GM19328 (cell line): Measurements from ENCODE around the gene CBLB.

Experiments used
- ATAC-seq: cut with Tn5 transposase; IDR thresholded peaks from one replicate; pipeline ENCODE4 v1.9.1; 2021; ENCODE audit warnings: mild to moderate bottlenecking, moderate library complexity; ENCODE audit not compliant: unreplicated experiment

Gene CBLB

DNA sequence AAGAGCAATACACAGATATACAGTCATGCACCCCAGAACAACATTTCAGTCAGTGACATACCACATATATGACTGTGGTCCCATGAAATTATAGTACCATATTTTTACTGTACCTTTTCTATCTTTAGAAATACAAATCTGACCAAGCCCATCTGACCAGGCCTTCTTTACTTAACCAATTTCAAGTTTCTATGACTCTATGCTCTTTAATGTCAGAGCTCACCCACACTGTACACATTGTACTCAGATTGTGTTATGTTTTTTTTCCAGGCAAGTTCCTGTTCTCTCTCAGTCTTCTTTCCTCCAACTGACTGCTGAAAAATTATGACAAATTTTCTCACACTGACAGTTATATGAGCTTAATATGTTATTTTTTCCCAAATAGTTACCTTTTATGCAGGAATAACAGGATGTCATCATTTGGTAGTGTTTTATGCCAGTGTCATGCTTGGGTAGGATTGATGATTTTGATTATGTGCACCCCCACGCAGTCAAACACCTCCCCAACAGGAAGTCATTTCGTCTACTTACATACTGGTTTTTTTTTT lies 8.0 kb upstream of the CBLB start:
- peak; percentile 51 for ATAC-seq

DNA sequence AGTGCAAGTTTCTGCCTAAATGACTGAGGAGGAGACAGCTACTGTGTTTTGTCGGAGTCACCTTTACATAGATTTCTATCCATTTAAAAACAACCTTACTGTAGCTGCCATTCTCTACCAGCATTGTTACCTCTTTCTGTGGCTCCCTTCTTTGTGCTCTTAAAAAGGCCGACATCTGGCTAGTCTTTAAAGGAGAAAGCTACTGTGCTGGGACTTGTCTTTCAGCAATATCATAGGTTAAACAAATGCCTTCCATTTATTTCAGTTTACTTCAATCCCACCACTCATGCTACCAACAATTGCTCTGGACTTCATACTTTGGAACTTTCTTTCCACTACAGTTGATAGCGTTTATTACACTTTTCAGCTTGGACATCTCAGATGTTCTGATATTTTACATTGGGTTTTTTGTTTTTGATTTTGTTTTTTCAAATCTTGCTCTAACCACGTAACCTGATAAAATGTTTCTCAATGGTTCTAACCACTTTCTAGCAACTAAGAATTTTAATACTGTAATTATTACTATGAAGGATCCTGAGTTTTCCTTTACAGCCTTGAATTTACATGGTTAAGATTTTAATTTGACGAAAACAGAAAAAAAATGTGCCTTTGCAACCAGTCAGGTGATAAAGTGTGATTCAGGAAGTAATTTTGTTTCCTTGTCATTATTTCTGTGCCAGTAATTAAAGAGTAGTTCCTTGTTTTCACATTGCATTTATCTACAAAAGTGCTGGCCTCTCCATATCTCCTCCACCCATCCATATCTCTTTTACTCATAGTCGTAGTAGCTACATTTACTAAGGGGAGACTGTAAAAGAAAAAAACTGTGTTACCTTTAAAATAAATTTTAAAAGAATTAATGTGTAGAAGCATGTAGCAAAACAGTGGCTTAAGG lies 1.3 kb upstream of the CBLB start:
- no peak for ATAC-seq

DNA sequence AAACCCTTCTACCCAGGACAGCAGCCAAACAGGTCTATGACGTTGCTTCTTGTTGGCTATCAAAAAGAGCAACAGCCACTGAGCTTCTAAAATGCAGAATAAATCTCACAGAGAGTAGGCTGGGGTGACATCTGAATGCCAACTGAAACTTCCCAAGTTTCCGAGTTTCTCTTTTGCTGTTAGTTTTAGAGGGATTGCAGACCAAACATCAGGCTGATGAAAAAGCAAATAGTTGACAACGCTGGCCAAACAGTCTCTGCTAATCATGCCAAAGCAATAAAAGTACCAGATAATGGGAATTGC lies 670 bp upstream of the CBLB start:
- no peak for ATAC-seq

DNA sequence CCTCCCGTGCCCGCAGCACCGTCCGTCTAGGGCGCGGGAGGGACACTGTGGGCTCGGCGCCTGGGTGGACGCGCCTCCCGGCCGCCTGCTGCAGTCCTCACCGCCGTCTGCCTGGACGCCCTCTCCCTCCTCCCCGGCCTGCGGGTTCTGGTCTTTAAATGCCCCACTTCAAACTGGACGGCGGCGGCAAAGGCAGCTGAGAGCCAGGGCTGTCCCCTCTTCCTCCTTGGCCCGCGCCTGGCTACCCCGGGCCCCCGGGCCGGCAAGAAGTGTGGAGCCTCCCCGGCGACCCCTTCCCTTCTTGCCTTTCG lies 426 bp downstream of the CBLB start:
- ATAC-seq = peak; percentile 0

DNA sequence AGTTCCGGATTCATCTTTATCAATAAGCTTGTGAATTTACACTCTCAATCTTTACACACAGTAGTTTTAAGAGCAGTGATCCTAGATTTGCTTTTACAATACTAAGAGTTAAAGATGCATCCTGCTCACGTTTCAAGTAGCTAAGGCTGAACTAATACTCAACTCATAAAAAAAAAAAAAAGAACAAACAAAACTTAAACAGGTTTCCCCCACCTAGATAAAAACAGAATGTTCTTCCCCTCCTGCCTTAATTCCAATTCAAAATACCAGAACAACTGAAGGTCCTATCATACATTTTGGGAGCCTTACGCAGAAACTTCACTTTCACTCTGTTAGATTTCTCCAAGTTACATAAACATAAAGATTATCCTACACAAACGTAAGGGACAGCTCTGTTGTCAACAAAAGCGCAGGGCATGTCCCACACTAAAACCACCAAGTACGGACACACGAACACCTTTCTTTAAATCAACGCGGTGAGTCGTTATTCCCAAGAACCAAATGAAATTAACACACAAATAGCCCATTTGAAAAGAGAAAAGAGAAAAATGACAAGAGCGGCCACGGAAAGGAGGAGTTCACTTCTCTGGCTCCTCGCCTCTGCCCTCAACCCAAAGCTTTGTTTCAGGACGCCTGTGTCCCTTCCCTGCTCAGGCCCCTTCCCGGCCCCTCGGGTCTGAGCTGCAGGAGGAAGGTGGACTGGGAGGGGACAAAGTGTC lies 941 bp downstream of the CBLB start:
- ATAC-seq = no peak

DNA sequence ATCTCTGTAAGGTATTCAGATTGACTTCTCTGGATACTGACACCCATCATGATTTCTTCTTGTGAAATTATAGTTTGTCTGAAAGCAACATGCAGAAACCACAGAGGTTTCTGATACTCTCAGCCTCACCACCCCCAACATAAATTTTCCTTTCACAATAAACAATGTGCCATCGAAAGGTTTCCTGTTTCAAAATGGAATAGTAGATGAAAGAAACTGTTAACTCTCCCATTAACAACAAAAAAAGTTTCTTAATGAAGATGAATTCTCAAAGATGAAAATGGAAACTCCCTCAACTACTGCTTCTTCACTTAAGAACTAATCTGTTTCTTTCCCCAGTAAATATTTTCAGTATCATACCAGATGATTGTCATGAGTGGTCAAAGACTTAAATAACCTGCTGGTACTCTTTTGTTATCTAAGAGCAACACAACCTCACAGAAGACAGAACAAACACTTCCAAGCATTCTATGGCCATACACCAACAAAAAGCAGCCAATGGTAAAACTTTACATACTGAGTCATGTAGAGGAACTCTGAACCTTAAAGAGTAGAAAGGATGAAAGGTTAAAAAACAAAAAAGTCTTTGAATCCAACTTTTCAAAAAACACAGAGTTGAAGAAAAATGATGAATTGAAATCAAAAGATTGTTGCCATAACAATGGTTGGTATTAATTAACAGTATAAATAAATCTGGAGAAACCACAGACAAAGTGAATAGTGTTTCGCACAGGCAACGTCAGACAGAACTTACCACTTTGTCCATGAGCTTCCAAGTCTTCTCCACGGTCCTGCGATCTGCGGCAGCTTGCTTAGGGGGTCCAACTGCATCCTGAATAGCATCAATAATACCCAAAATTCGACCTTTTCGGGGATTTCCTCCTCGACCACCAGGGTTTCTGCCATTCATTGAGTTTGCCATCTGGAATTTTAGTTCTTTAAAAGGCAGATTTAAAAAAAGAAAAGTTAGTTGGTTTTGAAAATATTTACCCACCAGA lies 1.9 kb downstream of the CBLB start:
- no peak for ATAC-seq

DNA sequence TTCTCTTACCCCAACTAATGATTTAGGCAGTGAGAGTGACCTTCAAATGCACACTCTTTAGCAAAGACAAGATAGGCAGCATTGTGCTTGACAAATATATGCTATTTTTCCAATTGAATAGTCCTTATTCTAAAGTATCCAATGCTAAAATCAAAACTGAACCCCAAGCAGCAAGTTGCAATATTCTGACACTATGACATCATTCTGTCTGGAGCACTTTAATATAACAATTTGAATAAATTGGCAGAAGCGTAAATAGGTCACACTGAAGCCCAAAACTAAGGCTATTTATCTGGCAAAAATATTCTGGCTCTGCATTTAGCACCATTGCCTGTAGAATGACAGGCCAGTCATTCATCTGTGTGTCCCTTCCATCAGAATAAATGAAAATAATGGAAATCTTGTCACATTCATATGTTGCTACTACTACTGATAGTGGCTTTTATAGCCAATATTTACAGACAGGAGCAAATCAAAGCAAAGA lies 2.9 kb downstream of the CBLB start:
- no peak for ATAC-seq

DNA sequence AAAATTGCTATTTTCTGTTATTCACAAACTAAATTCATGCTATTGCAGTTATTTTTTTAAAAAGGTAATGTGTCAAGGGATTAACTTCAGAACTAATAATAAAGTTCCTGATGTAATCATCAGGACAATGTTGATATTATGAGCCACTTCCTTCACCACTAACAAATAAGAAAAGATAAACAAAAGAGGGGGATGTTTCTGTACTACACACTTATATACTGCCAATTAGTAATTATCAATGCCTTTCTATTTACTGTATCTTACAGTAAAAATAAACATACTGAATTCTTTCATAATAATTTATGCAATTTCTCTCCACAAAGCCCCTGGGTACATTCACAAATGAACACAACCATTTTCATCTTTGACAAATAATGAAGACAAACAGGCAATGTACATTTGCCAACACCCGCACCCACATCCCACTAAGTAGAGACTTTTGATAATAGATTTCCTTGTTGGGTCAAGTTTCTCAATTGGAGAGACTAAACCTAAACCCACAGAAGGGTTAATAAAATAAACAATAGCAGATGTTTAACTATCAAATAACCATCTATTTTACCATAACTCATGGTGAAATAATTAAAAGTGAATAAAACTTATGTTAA lies 3.7 kb downstream of the CBLB start:
- no peak for ATAC-seq

DNA sequence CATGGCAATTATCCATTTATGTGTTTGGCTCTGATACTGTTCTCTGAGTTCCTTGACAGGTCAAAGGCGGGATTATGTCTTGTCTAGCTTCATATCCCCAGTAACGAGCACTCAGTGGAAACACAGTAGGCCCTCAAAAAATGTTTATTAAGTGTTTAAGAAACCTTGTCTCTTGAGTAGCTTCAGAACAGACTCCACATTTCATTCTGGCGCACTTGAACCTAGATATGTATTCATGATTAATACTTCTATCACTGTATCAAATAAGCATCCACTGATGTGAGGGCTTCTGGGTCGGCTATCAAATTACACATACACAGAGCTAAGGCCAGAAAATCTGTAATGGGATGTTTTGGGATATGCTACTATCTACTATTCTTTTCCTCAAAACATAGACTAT lies 4.6 kb downstream of the CBLB start:
- ATAC-seq = no peak

DNA sequence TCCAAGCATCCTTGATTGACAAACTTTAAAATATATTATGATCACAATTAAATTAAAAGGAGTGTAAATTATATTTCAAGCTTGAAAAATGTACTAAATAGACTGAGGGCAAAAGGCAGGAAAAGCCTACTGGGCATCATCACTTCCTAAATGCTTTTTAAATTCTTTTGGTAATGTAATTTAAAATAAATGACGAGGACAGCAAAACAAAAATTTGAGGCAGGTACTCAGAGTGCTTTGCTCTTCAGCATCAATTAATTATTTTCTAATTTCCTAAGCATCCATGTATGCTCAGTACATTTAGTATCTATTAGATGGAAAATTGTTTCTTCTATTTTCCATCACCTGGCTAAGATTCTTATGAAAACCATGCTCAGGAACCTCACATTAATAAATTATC lies 5.2 kb downstream of the CBLB start:
- ATAC-seq = no peak

DNA sequence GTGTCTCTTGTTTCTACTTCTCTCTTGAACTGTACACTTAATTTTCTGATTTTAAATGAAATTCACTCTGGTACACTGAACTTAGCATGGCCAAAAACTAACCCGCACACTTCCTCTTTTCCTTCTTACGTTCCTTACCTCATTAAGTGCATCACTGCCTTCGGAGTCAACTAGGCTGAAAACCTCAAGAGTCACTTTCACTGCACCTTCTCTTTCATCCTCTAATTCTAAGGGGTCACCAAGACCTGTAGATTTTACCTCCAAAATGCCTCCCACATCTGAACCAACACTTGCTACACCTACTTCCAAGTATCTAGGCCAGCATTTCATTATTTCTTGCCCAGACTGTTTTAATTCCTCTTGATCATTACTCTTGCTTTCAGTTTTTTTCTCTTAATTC lies 6.6 kb downstream of the CBLB start:
- peak; percentile 76 for ATAC-seq

DNA sequence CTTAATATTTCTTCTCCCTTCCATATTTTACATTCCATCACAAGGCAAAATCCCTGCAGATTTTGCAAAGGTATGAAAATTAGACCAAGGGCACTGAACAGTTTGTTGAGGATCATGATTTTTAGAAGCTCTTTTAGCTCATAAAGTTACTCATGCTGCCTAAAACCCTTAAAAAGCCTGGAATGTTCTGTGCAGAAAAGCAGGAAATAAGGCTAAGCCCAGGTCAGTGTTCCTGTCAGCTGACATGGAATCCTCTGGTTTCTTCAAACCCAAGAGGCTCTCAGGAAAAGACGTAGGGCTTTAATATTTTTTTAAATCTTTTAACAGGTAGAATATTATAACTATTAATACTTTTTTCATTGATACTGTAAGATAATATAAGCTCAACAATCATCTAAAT lies 8.2 kb downstream of the CBLB start:
- no peak for ATAC-seq

DNA sequence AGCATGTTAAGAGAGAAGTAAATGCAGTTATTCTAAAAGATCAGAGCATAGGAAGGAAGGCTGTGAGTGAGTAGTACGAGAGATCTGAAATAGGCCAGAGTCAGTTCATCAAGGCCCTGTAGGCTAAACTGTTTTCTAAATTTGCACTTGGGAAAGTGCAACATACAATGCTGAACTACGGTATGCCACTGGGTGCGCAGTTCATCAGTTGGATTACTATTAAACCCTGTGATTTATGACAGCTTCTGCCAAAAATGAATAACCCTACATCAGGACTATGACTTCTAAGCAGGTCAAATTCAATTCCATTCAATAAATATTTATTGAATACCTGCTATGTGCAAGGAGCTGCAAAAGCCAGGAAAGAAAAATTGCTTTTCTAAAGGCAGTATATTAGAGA lies 10.8 kb downstream of the CBLB start:
- no peak for ATAC-seq

DNA sequence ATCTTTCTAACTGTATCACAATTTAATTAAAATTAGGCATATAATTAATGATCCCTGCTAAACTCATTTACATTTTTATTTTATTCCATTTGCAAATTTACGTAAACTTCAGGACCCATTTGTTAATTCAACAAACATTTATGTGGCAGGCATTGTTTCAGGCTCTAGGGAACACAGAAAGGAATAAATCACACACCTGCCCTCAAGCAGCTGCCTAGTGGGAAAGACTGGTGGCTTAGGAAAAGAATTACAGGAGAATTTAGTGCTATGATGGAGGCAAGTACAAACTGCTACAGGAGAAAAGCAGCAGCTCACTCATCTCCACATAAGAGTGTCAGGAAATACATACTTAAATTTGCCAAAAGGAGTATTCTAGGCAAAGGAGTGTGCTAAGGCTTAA lies 11.2 kb downstream of the CBLB start:
- ATAC-seq = no peak

DNA sequence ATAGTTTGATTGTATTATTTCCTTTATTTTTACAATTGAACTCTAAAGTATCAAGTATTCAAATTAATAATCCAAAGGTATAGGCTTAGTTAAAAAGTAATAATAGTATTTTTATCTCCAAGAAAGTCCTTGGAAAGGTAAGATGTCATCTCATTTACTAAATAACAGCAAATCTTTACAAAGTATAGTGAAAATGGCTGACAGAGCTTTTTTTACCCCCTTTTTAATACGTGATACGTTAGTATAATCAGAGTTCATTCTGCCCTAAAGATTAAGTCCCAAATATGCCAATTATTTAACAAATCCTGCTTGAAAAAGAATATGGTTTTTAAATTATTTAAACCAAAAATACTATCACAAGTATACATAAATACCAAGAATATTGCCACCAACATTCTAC lies 12.2 kb downstream of the CBLB start:
- ATAC-seq = no peak

DNA sequence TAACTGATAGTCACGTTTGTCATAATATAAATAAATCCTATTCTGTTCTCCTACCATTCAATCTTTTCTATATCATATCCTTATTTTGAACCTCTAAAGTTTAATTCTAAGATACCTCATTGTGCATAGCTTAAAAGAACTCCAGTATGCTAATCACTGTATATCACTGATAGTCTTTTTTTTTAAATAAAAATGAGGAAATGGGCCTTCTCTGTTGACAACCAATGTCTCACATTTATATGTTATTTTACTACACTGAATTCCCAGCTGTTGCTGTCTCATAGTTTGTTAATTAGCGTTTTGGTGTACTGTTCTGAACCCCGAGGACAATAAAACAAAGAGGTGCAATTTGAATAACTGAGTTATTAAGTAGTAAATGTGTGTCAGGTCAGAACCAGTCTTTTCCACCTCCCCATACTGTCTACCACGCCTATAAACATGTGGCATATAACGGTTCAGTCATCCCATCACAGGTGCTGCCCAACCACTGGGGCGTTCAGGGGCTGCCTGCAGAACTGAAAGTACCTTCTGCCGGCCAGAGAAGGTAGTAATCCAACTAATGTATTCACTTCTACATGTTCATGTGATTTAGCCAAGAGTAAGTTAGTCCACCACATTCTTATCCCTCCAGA lies 14.9 kb downstream of the CBLB start:
- ATAC-seq = peak; percentile 99

DNA sequence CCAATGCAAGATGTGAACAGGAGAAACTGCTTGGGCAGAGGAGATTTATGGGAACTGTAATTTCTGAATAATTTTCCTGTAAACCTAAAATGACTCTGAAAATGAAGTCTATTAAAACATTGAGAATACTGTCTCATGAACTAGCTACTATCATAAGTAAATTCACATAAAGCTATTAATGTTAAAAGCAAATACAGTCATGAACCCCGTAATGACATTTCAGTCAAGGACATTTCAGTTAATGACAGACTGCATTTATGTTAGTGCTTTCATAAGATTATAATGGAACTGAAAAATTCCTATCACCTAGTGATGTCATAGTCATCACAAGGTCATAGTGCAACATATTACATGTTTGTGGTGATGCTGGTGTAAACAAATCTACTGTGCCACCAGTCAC lies 17.2 kb downstream of the CBLB start:
- ATAC-seq = no peak

DNA sequence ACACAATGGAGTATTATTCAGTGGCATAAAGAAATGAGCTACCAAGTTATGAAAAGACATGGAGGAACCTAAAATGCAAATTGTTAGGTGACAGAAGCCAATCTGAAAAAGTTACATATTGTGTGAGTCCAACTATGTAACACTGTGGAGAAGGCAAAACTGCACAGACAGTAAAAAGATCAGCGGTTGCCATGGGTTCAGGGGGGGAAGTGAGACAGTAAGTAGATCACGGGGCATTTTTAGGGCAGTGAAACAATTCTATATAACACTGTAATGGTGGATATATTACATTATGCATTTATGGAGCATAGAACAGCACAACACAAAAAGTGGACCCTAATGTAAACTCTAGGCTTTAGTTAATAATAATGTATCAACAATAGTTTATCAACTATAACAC lies 17.6 kb downstream of the CBLB start:
- no peak for ATAC-seq

DNA sequence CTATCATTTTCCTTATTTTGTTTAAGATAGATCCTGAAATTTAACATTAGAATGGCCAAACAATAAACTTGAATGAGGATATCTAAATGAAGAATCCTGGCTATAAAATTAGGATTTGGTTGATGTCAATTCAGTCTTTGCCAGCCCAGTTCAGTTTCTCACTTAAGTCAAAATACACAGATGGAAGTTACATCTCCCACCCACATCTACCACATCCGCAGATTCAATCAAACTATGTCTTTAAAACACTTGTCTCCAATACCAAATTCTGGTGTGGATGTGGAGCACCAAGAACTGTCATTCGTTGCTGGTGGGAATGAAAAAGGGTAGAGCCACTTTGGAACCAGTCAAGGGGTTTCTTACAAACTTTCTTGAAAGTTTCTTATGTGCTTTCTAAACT lies 18.2 kb downstream of the CBLB start:
- no peak for ATAC-seq

DNA sequence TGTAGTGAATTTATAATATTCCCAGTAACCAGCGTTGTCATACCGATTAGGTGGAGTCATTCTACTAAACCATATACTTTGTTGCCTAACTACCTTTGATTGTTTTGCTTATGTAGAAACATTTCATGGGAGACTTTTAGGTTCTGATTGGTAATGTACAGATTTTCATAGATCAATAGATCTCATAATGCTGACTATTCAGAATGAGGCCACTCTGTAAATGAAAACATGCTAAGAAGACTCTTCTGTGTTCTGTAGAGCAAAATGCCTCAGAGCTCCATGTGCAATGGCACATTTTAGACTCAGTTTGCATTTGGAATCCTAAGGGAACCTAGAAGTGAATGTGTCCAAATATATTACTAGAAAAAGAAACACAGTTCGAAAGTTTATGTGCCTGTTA lies 20.0 kb downstream of the CBLB start:
- no peak for ATAC-seq
